SK-N-SH treated with all-trans-retinoic acid at 6 μM for 48 hours (cell line): ENCODE results near the gene GRK1.

Experiments
- ARNTL ChIP-seq: fragments of 450-650 bp; formaldehyde crosslinking; IDR thresholded peaks from 2 replicates; pipeline ENCODE4 v1.5.0; 2020; ENCODE audit warnings: low read depth, mild to moderate bottlenecking, moderate library complexity, borderline replicate concordance
- CSDC2 ChIP-seq: fragments of 250-450 bp; sonication (Bioruptor Pico); IDR thresholded peaks from 2 replicates; pipeline ENCODE4 v1.5.0; 2020; ENCODE audit warnings: mild to moderate bottlenecking, moderate library complexity
- POU6F1 ChIP-seq: fragments of 250-450 bp; sonication (Bioruptor Pico); IDR thresholded peaks from 2 replicates; pipeline ENCODE4 v1.8.0; 2021; ENCODE audit warnings: low read depth, mild to moderate bottlenecking, moderate library complexity, borderline replicate concordance
- PPARA ChIP-seq: fragments of 250-450 bp; sonication (Bioruptor Pico); IDR thresholded peaks from 2 replicates; pipeline ENCODE4 v1.5.0; 2020; ENCODE audit warnings: mild to moderate bottlenecking, borderline replicate concordance
- SNAI2 ChIP-seq: fragments of 250-450 bp; sonication (Bioruptor Pico); IDR thresholded peaks from 2 replicates; pipeline ENCODE4 v1.5.0; 2020; ENCODE audit warnings: mild to moderate bottlenecking, moderate library complexity
- ZFP30 ChIP-seq: fragments of 450-650 bp; formaldehyde crosslinking; IDR thresholded peaks from 2 replicates; pipeline ENCODE4 v1.5.0; 2022; ENCODE audit warnings: mild to moderate bottlenecking, moderate library complexity
- ZNF70 ChIP-seq: fragments of 450-650 bp; formaldehyde crosslinking; IDR thresholded peaks from 2 replicates; pipeline ENCODE4 v1.5.0; 2020; ENCODE audit warnings: mild to moderate bottlenecking, moderate library complexity
- TF ChIP-seq, protein P1 (sequence below): fragments of 250-450 bp; sonication (Bioruptor Pico); IDR thresholded peaks from 2 replicates; pipeline ENCODE4 v1.8.0; 2020; ENCODE audit warnings: mild to moderate bottlenecking, moderate library complexity, borderline replicate concordance

- TF ChIP-seq PPARA: no peak
- no peak for TF ChIP-seq CSDC2 (CRISPR knock-in tag)
- TF ChIP-seq, protein P1, sequence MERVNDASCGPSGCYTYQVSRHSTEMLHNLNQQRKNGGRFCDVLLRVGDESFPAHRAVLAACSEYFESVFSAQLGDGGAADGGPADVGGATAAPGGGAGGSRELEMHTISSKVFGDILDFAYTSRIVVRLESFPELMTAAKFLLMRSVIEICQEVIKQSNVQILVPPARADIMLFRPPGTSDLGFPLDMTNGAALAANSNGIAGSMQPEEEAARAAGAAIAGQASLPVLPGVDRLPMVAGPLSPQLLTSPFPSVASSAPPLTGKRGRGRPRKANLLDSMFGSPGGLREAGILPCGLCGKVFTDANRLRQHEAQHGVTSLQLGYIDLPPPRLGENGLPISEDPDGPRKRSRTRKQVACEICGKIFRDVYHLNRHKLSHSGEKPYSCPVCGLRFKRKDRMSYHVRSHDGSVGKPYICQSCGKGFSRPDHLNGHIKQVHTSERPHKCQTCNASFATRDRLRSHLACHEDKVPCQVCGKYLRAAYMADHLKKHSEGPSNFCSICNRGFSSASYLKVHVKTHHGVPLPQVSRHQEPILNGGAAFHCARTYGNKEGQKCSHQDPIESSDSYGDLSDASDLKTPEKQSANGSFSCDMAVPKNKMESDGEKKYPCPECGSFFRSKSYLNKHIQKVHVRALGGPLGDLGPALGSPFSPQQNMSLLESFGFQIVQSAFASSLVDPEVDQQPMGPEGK (CRISPR knock-in tag): no peak
- no peak for TF ChIP-seq POU6F1 (CRISPR knock-in tag)
- TF ChIP-seq SNAI2: no peak
- no peak for TF ChIP-seq ARNTL (CRISPR knock-in tag)
- TF ChIP-seq ZNF70: no peak
- TF ChIP-seq ZFP30 (CRISPR knock-in tag): no peak
Measured at GRCh38 chr13:113746671-113747070, 79.7 kb downstream of the GRK1 start.
